Activated naive CD8-positive, alpha-beta T cell treated with anti-CD3 and anti-CD28 coated beads, Interleukin-2, amount 10 ng/mL, durations not matched to agents 7 days and 5 days (primary cell): Measurements from ENCODE around the gene ADARB1. TPM values are rescaled to one million over a fixed set of nuclear protein-coding genes. Genes with fewer than 3 reads are reported as not detected.

ENCODE experiments used
- ATAC-seq: fragments of 150-1000 bp; cut with Tn5 transposase; one replicate; pipeline ENCODE4 v1.10.0; 2021; ENCODE audit warnings: low read depth, moderate library complexity
- POLR2A ChIA-PET: fragments of 350-600 bp; sonication (Branson Sonifier 250); formaldehyde crosslinking; loops from one replicate; lab custom pipeline; 2021; ENCODE audit warnings: antibody characterized with exemption; lab: Charles Lee
- DNase-seq: peaks from one replicate; pipeline ENCODE4 v3.0.0; 2021
- H3K27ac Mint-ChIP-seq: one replicate; pipeline ENCODE4 v1.8.0; 2022; ENCODE audit warnings: mild to moderate bottlenecking, mixed read lengths
- H3K27me3 Mint-ChIP-seq: one replicate; pipeline ENCODE4 v1.8.0; 2022; ENCODE audit warnings: mild to moderate bottlenecking, moderate library complexity, mixed read lengths
- H3K36me3 Mint-ChIP-seq: one replicate; pipeline ENCODE4 v1.8.0; 2021; ENCODE audit warnings: mild to moderate bottlenecking, mixed read lengths
- H3K4me1 Mint-ChIP-seq: one replicate; pipeline ENCODE4 v1.8.0; 2021; ENCODE audit warnings: mixed read lengths
- H3K4me3 Mint-ChIP-seq: one replicate; pipeline ENCODE4 v1.8.0; 2022; ENCODE audit warnings: mild to moderate bottlenecking, moderate library complexity, mixed read lengths
- H3K9me3 Mint-ChIP-seq: one replicate; pipeline ENCODE4 v1.8.0; 2021; ENCODE audit warnings: mixed read lengths
- total RNA-seq, 2 experiments: library from RNA; stranded (reverse); gene quantifications; one replicate each; pipeline ENCODE4 v1.2.3, GENCODE V29; 2021

Gene ADARB1
- total RNA-seq, 2 experiments from 2014 or later: 48.3 to 48.4 TPM

DNA sequence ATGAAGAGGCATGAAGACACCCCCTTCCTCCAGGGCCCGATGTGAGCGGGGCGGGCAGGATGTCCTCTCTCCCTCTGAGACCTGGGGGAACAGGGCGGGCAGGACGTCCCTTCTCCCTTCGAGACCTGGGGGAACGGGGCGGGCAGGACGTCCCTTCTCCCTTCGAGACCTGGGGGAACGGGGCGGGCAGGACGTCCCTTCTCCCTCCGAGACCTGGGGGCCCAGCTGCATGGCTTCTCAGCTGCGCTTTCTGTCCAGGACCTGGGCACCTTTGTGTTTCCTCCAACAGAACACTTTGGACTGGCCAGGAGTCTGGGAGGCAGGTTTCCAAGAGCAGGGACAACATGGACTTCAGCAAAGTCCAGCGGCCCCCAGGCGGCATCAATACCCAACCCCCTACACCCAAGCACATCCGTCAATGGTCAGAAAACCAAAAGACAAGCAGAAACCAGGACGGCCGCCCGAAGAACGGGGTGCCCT is 30.8 kb upstream of the ADARB1 start:
- Mint-ChIP-seq H3K27me3 (peaks cover 29% of the 10 kb centered on the region), H3K4me1 (peaks cover 2% of the 10 kb centered on the region), H3K36me3 (no peaks in the 10 kb centered on the region), H3K4me3 (no peak overlapping the region), H3K27ac (no peak overlapping the region), H3K9me3 (peaks cover 10% of the 10 kb centered on the region)
- DNase-seq (no peak), ATAC-seq (no peak)
- POLR2A ChIA-PET: no interaction called here

DNA sequence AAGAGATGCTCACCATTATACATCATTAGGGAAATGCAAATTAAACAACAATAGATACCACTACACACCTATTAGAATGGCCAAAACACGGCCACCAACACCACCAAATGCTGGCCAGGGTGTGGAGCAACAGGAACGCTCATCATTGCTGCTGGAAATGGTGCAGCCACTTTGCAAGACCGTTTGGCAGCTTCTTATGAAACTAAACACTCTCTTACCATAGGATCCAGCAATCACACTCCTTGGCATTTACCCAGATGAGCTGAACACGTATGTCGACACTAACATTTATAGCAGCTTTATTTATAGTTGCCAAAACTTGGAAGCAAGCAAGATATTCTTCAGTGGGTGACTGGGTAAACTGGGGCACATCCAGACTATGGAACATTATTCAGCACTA is 28.9 kb upstream of the ADARB1 start:
- Mint-ChIP-seq H3K4me1 (peaks cover 2% of the 10 kb centered on the region), H3K27me3 (peaks cover 41% of the 10 kb centered on the region), H3K4me3 (no peak overlapping the region), H3K27ac (no peak overlapping the region), H3K36me3 (no peaks in the 10 kb centered on the region), H3K9me3 (peaks cover 10% of the 10 kb centered on the region)
- ATAC-seq: no peak
- POLR2A ChIA-PET: no interaction called here
- DNase-seq: no peak

DNA sequence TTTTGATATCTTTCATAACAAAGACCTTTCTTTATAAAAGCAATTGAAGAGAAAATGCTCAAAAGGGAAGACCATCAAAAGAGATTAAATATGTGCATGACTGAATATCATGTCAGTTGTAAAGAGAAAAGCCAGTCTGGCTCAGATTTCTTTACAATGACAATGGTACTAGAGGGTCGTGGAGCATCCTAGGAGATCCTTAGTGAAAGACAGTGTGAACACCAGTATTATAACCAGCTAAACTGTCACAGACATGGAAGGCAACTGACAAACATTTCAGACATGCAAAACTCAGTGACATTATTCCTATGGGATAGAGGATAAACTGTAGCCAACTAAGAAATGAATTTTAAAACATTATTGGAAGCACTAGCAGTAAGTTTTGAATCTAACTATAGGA is 27.1 kb upstream of the ADARB1 start:
- no peak for ATAC-seq
- H3K4me3 Mint-ChIP-seq: no peak overlapping the region
- H3K4me1 Mint-ChIP-seq: no peaks in the 10 kb centered on the region
- no peak overlapping the region for H3K27ac Mint-ChIP-seq
- no peaks in the 10 kb centered on the region for H3K36me3 Mint-ChIP-seq
- peaks cover 40% of the 10 kb centered on the region for H3K27me3 Mint-ChIP-seq
- POLR2A ChIA-PET: no interaction called here
- H3K9me3 Mint-ChIP-seq: peaks cover 10% of the 10 kb centered on the region
- DNase-seq: no peak

DNA sequence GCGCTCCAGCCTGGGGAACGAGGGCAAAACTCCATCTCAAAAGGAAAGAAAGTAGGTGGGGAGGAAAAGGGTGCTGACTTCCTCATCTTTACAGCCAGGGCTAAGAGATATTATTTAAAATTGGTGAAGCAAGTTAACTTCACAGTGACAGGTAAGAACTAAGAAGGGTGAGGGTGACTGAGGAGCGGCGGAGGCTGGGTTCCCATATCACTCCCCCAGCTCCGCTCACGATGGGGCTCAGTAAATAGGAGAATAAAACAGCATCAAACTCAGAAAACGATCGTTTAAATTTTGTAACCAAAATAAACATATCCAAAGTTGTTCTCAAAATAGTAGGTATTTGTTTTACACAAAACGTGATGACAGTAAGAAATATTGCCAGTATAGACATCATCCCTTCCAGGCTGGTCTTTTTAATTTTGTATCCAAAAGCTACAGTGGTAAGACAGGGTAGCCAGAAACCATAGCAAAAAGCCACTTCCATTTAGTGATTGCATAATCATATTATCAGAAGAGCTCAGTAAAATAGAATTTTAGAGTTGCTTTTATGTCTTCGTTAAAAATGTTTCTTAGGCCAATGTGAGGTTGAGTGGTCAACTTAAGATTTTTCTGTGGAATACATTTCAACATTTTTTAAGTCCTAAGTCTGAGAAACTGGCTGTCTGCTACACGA is 26.2 kb upstream of the ADARB1 start:
- Mint-ChIP-seq H3K27me3 (peaks cover 40% of the 10 kb centered on the region), H3K27ac (no peak overlapping the region), H3K9me3 (peaks cover 10% of the 10 kb centered on the region), H3K4me3 (no peak overlapping the region), H3K36me3 (no peaks in the 10 kb centered on the region), H3K4me1 (no peaks in the 10 kb centered on the region)
- DNase-seq (no peak), ATAC-seq (no peak)
- POLR2A ChIA-PET: no interaction called here

DNA sequence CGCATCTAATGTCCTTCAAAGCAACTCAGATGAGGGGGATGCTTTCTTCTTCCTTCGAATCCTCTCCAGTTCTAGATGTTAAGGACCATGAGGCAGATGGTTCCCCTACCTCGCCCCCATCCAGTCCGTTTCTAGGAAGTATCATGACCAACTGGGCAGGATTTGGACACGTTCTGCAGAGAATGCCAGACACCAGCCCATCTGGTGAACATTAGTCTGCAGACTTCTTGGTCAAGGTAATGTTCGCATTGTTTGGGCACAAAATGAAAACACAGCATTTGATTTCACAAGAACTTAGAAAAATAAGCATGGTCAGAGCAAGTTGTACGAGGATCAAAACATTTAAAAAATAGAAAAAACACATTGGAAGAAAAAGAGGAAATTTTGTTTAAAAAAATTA is 25.4 kb upstream of the ADARB1 start:
- Mint-ChIP-seq H3K27ac (no peak overlapping the region), H3K9me3 (peaks cover 10% of the 10 kb centered on the region), H3K36me3 (no peaks in the 10 kb centered on the region), H3K4me3 (no peak overlapping the region), H3K4me1 (no peaks in the 10 kb centered on the region), H3K27me3 (peaks cover 36% of the 10 kb centered on the region)
- no peak for DNase-seq
- POLR2A ChIA-PET: no interaction called here
- no peak for ATAC-seq

DNA sequence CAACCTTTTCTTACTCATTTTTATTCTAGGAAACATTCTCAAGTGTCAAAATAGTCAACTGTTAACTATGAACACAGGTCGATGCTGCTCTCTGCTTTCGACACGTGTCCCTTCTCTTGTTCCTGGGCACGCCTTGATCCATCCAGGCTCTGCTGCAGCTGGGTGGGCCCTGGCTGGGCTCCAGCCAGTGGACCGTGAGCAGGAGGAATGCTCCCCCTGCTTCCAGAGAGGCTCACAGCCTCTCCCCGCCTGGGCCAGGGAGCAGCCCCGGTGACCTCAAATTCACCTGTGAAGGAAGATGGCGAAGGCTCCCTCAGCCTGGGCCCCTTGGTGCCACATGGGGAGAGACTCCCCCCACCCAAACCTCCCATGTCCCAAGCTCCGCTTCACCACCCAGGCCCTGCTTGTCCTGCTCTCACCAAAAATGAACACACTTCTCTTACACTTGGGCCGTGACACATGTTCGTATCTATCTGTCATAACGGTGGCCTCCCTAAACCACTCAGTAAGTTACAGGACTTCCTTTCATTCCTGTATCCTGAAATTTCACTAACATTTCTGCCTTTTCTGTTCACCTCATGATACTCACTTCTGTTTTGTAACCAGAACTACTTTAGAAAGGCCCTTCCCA is 24.6 kb upstream of the ADARB1 start:
- no peak for ATAC-seq
- Mint-ChIP-seq H3K27me3 (peaks cover 34% of the 10 kb centered on the region), H3K36me3 (no peaks in the 10 kb centered on the region), H3K27ac (no peak overlapping the region), H3K9me3 (peaks cover 10% of the 10 kb centered on the region), H3K4me1 (no peaks in the 10 kb centered on the region), H3K4me3 (no peak overlapping the region)
- no peak for DNase-seq
- POLR2A ChIA-PET: no interaction called here

DNA sequence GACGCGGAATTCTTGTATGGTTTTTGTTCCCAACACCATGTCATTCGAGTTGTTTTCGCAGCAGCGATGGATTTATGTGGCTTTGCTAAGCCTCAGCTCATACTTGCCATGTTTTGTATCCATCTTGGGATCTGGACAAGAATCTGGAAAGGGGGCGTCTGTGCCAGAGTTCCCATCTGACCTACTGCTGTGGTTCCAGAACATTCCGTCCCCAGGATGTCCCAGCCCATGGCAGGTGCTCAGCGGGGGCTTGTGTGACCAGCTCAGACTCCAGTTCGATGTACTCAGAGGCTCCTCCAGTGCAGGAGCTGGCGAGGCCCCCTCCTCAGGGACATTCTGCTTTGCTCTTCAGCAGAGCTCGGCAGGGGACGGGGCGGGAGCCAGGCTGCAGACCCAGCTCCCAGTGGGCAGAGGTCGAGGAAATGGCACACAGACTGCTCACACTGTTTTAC is 24.0 kb upstream of the ADARB1 start:
- H3K36me3 Mint-ChIP-seq: no peaks in the 10 kb centered on the region
- peaks cover 10% of the 10 kb centered on the region for H3K9me3 Mint-ChIP-seq
- POLR2A ChIA-PET: no interaction called here
- ATAC-seq (no peak), DNase-seq (no peak)
- H3K27me3 Mint-ChIP-seq: peaks cover 28% of the 10 kb centered on the region
- no peak overlapping the region for H3K4me3 Mint-ChIP-seq
- no peaks in the 10 kb centered on the region for H3K4me1 Mint-ChIP-seq
- H3K27ac Mint-ChIP-seq: no peak overlapping the region

DNA sequence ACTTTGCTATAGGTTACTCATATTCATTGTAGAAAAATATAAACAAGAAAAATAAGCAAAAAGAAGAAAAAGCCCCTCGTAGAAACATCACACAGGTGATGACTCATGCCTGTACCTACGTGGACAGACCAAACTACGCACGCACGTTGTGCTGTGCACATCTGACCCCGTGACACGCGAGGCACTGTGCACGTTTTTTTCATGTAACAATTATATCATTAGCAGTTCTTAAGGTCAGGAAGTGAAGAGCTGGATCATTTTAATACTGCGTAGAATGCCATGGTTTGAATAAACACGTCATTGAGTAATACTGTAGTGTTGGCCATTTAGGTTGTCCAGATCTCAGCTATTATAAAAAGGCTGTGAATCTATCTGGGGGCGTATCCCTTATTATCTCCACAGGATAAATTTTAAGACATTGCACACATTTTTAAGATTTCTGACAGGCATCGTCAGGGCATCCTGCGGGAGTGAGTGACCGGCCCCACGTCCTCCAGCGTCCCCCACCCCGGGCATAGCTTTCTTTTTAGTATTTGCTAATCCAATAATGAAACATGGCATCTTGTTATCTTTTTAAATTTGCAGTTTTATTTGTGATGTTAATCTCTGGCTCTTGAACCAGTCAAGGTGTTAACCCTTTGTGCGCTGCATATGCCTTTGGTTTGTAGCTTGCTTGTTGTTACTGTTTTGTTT is 23.4 kb upstream of the ADARB1 start:
- POLR2A ChIA-PET: no interaction called here
- Mint-ChIP-seq H3K4me3 (no peak overlapping the region), H3K36me3 (no peaks in the 10 kb centered on the region), H3K27ac (no peak overlapping the region), H3K9me3 (peaks cover 10% of the 10 kb centered on the region), H3K4me1 (no peaks in the 10 kb centered on the region), H3K27me3 (peaks cover 25% of the 10 kb centered on the region)
- ATAC-seq: no peak
- no peak for DNase-seq

DNA sequence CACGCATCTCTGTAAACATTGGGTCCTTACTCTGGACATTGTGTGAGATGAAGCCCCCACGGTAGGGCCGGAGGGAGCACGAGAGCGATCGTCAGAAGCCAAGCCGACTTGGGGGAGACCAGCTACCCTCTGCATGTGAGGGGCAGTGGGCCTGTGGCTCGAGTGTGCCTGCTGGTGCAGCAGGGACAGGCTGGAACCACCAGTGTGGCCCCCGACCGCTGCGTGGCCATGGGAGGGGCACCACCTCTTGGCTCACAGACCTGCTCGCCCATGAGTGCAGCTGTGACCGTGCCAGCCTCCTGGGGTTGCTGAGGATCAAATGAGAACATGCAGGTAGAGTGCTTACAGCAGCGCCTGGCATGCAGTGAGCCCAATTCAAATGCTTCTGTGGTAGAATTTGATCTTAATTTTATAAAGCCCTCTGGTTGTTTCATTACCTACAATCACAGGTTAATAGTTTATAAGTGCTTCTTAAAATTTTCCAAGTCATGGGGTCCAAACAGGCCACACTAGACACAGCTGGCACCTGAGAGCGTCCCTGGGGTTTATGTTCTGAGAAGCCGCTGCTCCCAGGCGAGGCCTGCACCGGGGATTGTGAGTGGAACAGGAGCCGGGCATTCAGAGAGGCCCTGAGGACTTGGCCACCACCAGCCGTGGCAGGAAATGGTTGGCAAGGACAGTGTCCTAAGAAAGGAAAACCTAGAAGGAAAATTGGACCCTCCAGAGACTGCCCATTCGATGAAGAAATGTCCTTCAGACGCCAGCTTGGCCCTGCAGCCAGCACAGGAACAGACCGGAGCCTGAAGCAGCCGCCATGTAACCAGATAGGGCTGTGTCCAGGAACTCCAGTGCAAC is 22.6 kb upstream of the ADARB1 start:
- Mint-ChIP-seq H3K9me3 (peaks cover 6% of the 10 kb centered on the region), H3K4me1 (peaks cover 2% of the 10 kb centered on the region), H3K27ac (no peak overlapping the region), H3K36me3 (no peaks in the 10 kb centered on the region), H3K27me3 (peaks cover 33% of the 10 kb centered on the region), H3K4me3 (no peak overlapping the region)
- ATAC-seq (no peak), DNase-seq (no peak)
- POLR2A ChIA-PET: no interaction called here

DNA sequence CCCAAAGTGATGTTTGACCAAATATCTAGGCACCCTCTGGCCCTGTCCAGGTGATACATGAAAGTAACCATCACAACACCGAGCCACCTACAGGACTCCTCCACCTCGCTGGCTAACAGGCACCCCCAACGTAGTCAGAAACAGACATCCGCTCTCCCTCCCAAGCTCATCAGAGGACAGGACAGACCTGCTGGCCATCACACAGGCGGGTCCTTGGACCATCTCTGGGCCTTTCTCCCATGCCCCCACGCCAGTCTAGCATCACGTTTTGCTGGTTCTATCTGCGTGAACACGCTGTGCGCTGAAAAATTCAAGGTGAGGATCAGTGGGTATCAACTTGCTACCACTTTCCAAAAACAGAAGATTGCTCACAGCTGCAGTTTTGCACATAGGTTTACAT is 21.4 kb upstream of the ADARB1 start:
- no peak overlapping the region for H3K27ac Mint-ChIP-seq
- POLR2A ChIA-PET: no interaction called here
- no peaks in the 10 kb centered on the region for H3K36me3 Mint-ChIP-seq
- peaks cover 2% of the 10 kb centered on the region for H3K4me1 Mint-ChIP-seq
- DNase-seq: no peak
- no peak for ATAC-seq
- peaks cover 35% of the 10 kb centered on the region for H3K27me3 Mint-ChIP-seq
- no peak overlapping the region for H3K4me3 Mint-ChIP-seq
- H3K9me3 Mint-ChIP-seq: no peaks in the 10 kb centered on the region

DNA sequence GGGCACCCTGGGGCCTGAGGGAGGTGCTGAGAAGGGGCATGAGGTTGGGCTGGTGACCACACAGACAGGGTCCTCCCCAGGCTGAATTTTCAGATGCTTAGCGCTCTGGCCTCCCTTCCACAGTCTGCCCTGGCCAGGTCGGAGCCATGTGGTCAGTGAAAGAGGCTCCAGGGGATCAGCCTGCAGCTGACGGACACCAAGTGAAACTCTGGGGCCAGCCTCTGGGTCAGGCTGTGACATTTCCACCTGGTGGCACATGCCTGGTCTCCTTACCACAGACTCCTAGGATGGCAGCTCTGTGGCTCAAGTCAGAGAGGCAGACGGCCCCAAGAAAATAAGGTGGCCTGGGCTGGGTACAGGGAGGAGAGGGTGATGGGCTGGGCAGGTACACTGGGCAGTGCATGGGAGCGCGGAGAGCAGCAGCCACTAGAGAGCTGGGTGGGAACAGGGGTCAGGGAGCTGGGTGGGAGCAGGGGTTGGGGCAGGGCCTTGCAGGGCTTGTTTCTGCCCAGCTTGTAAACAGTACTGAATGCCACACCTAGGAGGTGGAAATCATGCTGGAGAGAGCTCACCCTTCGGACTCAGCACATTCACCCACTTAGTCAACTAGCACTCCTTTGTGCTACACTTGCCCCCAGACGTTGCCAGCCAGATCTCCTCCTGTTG is 20.7 kb upstream of the ADARB1 start:
- Mint-ChIP-seq H3K4me3 (no peak overlapping the region), H3K27me3 (peaks cover 30% of the 10 kb centered on the region), H3K9me3 (no peaks in the 10 kb centered on the region), H3K36me3 (no peaks in the 10 kb centered on the region), H3K27ac (no peak overlapping the region), H3K4me1 (peaks cover 2% of the 10 kb centered on the region)
- POLR2A ChIA-PET: no interaction called here
- ATAC-seq: no peak
- no peak for DNase-seq

DNA sequence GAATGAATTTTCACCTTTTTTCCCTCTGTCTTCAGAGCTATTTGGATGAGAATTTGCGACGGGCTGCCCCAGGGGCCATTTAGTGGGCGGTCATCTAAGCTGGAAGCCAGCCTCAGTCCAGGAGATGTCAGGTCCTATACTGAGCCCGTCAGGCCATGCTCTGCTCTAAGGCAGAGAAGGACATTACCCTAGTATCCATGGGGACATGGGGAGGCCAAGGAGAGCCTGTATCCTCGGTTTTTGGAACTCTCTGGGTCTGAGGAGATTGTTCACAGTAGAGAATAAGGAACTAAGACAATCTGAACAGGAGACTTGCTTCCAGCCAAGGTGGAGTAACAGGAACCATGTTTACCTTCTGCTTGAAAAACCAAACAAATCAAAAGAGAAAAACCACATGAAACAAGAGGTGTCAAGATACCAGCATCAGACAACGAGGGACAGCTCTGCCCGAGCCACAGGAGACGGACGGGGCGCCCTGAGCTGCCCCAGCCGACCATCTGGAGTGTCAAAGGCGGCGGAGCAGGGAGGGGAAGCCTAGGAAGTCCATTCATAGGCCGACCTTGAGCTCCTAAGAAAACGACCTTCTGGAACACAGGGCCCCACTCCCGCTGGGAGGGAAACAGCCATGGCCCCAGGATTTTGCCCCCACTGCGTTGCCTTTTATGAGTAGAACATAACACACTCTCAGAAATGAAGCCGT is 20.0 kb upstream of the ADARB1 start:
- Mint-ChIP-seq H3K36me3 (no peaks in the 10 kb centered on the region), H3K27me3 (peaks cover 28% of the 10 kb centered on the region), H3K4me3 (no peak overlapping the region), H3K9me3 (no peaks in the 10 kb centered on the region), H3K27ac (no peak overlapping the region), H3K4me1 (peaks cover 2% of the 10 kb centered on the region)
- DNase-seq (no peak), ATAC-seq (no peak)
- POLR2A ChIA-PET: interaction anchor here (1.0 kb wide), 1 partner anchor 24 kb away, joined by 3 read pairs; no protein-coding TSS in a partner anchor
